ENCODE measurements around the gene FAM210B.

The FAM210B gene

GRCh38 chr20:56362833-56363413 is 4.1 kb downstream of the FAM210B start:
- Histone ChIP-seq H3K4me3 (ENCODE audit: low read depth in 1 of 2, low read length in 2 of 2) (no peak overlapping the region), H3K9ac (ENCODE audit: low read length) (no peak overlapping the region), H3K36me3 (ENCODE audit: insufficient read depth, low read length) (peaks cover 17% of the 10 kb centered on the region), H3K9me3 (ENCODE audit: low read length) (no peaks in the 10 kb centered on the region), H3K27ac (ENCODE audit: low read depth, low read length) (no peak overlapping the region), H3K27me3 (ENCODE audit: control insufficient read depth in 1 of 2, insufficient read depth in 2 of 2, low read length in 2 of 2) (no peaks in the 10 kb centered on the region), H3K4me1 (ENCODE audit: insufficient read depth, low read length) (peaks cover 34% of the 10 kb centered on the region)

- Histone ChIP-seq H3K36me3 (ENCODE audit: insufficient read depth, low read length) (peaks cover 17% of the 10 kb centered on the region), H3K4me3 (ENCODE audit: low read depth in 1 of 2, low read length in 2 of 2) (no peak overlapping the region), H3K9ac (ENCODE audit: low read length) (no peak overlapping the region), H3K9me3 (ENCODE audit: low read length) (no peaks in the 10 kb centered on the region), H3K27me3 (ENCODE audit: control insufficient read depth in 1 of 2, insufficient read depth in 2 of 2, low read length in 2 of 2) (no peaks in the 10 kb centered on the region), H3K27ac (ENCODE audit: low read depth, low read length) (no peak overlapping the region), H3K4me1 (ENCODE audit: insufficient read depth, low read length) (peaks cover 30% of the 10 kb centered on the region)
Measured at GRCh38 chr20:56363491-56363890, 4.7 kb downstream of the FAM210B start.

GRCh38 chr20:56368351-56369134 is 9.8 kb downstream of the FAM210B start:
- no peak overlapping the region for H3K4me3 ChIP-seq (ENCODE audit: low read depth in 1 of 2, low read length in 2 of 2)
- peaks cover 2% of the 10 kb centered on the region for H3K4me1 ChIP-seq (ENCODE audit: insufficient read depth, low read length)
- no peak overlapping the region for H3K27ac ChIP-seq (ENCODE audit: low read depth, low read length)
- H3K9ac ChIP-seq (ENCODE audit: low read length) = no peak overlapping the region
- peaks cover 17% of the 10 kb centered on the region for H3K36me3 ChIP-seq (ENCODE audit: insufficient read depth, low read length)
- H3K9me3 ChIP-seq (ENCODE audit: low read length) = no peaks in the 10 kb centered on the region
- H3K27me3 ChIP-seq (ENCODE audit: control insufficient read depth in 1 of 2, insufficient read depth in 2 of 2, low read length in 2 of 2) = no peaks in the 10 kb centered on the region

- Histone ChIP-seq H3K4me1 (ENCODE audit: insufficient read depth, low read length) (no peaks in the 10 kb centered on the region), H3K4me3 (ENCODE audit: low read depth in 1 of 2, low read length in 2 of 2) (no peak overlapping the region), H3K27ac (ENCODE audit: low read depth, low read length) (no peak overlapping the region), H3K9me3 (ENCODE audit: low read length) (no peaks in the 10 kb centered on the region), H3K9ac (ENCODE audit: low read length) (no peak overlapping the region), H3K27me3 (ENCODE audit: control insufficient read depth in 1 of 2, insufficient read depth in 2 of 2, low read length in 2 of 2) (no peaks in the 10 kb centered on the region), H3K36me3 (ENCODE audit: insufficient read depth, low read length) (peaks cover 17% of the 10 kb centered on the region)
Measured at GRCh38 chr20:56369179-56369578, 10.4 kb downstream of the FAM210B start.

GRCh38 chr20:56371977-56372376 is 13.2 kb downstream of the FAM210B start:
- Histone ChIP-seq H3K27me3 (ENCODE audit: control insufficient read depth in 1 of 2, insufficient read depth in 2 of 2, low read length in 2 of 2) (no peaks in the 10 kb centered on the region), H3K9me3 (ENCODE audit: low read length) (no peaks in the 10 kb centered on the region), H3K4me3 (ENCODE audit: low read depth in 1 of 2, low read length in 2 of 2) (no peak overlapping the region), H3K36me3 (ENCODE audit: insufficient read depth, low read length) (peaks cover 4% of the 10 kb centered on the region), H3K27ac (ENCODE audit: low read depth, low read length) (no peak overlapping the region), H3K4me1 (ENCODE audit: insufficient read depth, low read length) (no peaks in the 10 kb centered on the region), H3K9ac (ENCODE audit: low read length) (no peak overlapping the region)

GRCh38 chr20:56372850-56373249 is 14.1 kb downstream of the FAM210B start:
- Histone ChIP-seq H3K4me3 (ENCODE audit: low read depth in 1 of 2, low read length in 2 of 2) (no peak overlapping the region), H3K9ac (ENCODE audit: low read length) (no peak overlapping the region), H3K36me3 (ENCODE audit: insufficient read depth, low read length) (no peaks in the 10 kb centered on the region), H3K27me3 (ENCODE audit: control insufficient read depth in 1 of 2, insufficient read depth in 2 of 2, low read length in 2 of 2) (no peaks in the 10 kb centered on the region), H3K9me3 (ENCODE audit: low read length) (no peaks in the 10 kb centered on the region), H3K4me1 (ENCODE audit: insufficient read depth, low read length) (no peaks in the 10 kb centered on the region), H3K27ac (ENCODE audit: low read depth, low read length) (no peak overlapping the region)

- Histone ChIP-seq H3K9ac (ENCODE audit: low read length) (no peak overlapping the region), H3K27ac (ENCODE audit: low read depth, low read length) (no peak overlapping the region), H3K9me3 (ENCODE audit: low read length) (no peaks in the 10 kb centered on the region), H3K36me3 (ENCODE audit: insufficient read depth, low read length) (no peaks in the 10 kb centered on the region), H3K4me1 (ENCODE audit: insufficient read depth, low read length) (no peaks in the 10 kb centered on the region), H3K27me3 (ENCODE audit: control insufficient read depth in 1 of 2, insufficient read depth in 2 of 2, low read length in 2 of 2) (no peaks in the 10 kb centered on the region), H3K4me3 (ENCODE audit: low read depth in 1 of 2, low read length in 2 of 2) (no peak overlapping the region)
Measured at GRCh38 chr20:56373942-56374341, 15.2 kb downstream of the FAM210B start.

- Histone ChIP-seq H3K27ac (ENCODE audit: low read depth, low read length) (no peak overlapping the region), H3K4me1 (ENCODE audit: insufficient read depth, low read length) (no peaks in the 10 kb centered on the region), H3K4me3 (ENCODE audit: low read depth in 1 of 2, low read length in 2 of 2) (no peak overlapping the region), H3K36me3 (ENCODE audit: insufficient read depth, low read length) (no peaks in the 10 kb centered on the region), H3K9ac (ENCODE audit: low read length) (no peak overlapping the region), H3K9me3 (ENCODE audit: low read length) (no peaks in the 10 kb centered on the region), H3K27me3 (ENCODE audit: control insufficient read depth in 1 of 2, insufficient read depth in 2 of 2, low read length in 2 of 2) (no peaks in the 10 kb centered on the region)
Measured at GRCh38 chr20:56376331-56376730, 17.6 kb downstream of the FAM210B start.

- Histone ChIP-seq H3K4me1 (ENCODE audit: insufficient read depth, low read length) (no peaks in the 10 kb centered on the region), H3K36me3 (ENCODE audit: insufficient read depth, low read length) (no peaks in the 10 kb centered on the region), H3K27ac (ENCODE audit: low read depth, low read length) (no peak overlapping the region), H3K9ac (ENCODE audit: low read length) (no peak overlapping the region), H3K4me3 (ENCODE audit: low read depth in 1 of 2, low read length in 2 of 2) (no peak overlapping the region), H3K9me3 (ENCODE audit: low read length) (no peaks in the 10 kb centered on the region), H3K27me3 (ENCODE audit: control insufficient read depth in 1 of 2, insufficient read depth in 2 of 2, low read length in 2 of 2) (no peaks in the 10 kb centered on the region)
Measured at GRCh38 chr20:56378386-56378785, 19.6 kb downstream of the FAM210B start.

- H3K4me1 ChIP-seq (ENCODE audit: insufficient read depth, low read length) = no peaks in the 10 kb centered on the region
Measured at GRCh38 chr20:56380375-56380774, 21.6 kb downstream of the FAM210B start.

GRCh38 chr20:56381501-56381900 is 22.7 kb downstream of the FAM210B start:
- no peaks in the 10 kb centered on the region for H3K9me3 ChIP-seq (ENCODE audit: low read length)
- no peaks in the 10 kb centered on the region for H3K27me3 ChIP-seq (ENCODE audit: control insufficient read depth in 1 of 2, insufficient read depth in 2 of 2, low read length in 2 of 2)
- no peak overlapping the region for H3K9ac ChIP-seq (ENCODE audit: low read length)
- H3K4me3 ChIP-seq (ENCODE audit: low read depth in 1 of 2, low read length in 2 of 2) = no peak overlapping the region
- no peaks in the 10 kb centered on the region for H3K36me3 ChIP-seq (ENCODE audit: insufficient read depth, low read length)
- no peak overlapping the region for H3K27ac ChIP-seq (ENCODE audit: low read depth, low read length)
- H3K4me1 ChIP-seq (ENCODE audit: insufficient read depth, low read length) = no peaks in the 10 kb centered on the region

More at GRCh38 chr20:56380375-56380774, 21.6 kb downstream of the FAM210B start:
- Histone ChIP-seq H3K27me3 (ENCODE audit: control insufficient read depth in 1 of 2, insufficient read depth in 2 of 2, low read length in 2 of 2) (no peaks in the 10 kb centered on the region), H3K27ac (ENCODE audit: low read depth, low read length) (no peak overlapping the region), H3K4me3 (ENCODE audit: low read depth in 1 of 2, low read length in 2 of 2) (no peak overlapping the region), H3K9ac (ENCODE audit: low read length) (no peak overlapping the region), H3K36me3 (ENCODE audit: insufficient read depth, low read length) (no peaks in the 10 kb centered on the region), H3K9me3 (ENCODE audit: low read length) (no peaks in the 10 kb centered on the region)

GRCh38 chr20:56382696-56383095 is 23.9 kb downstream of the FAM210B start:
- Histone ChIP-seq H3K27ac (ENCODE audit: low read depth, low read length) (no peak overlapping the region), H3K4me1 (ENCODE audit: insufficient read depth, low read length) (no peaks in the 10 kb centered on the region), H3K9me3 (ENCODE audit: low read length) (no peaks in the 10 kb centered on the region), H3K4me3 (ENCODE audit: low read depth in 1 of 2, low read length in 2 of 2) (no peak overlapping the region), H3K9ac (ENCODE audit: low read length) (no peak overlapping the region), H3K36me3 (ENCODE audit: insufficient read depth, low read length) (no peaks in the 10 kb centered on the region), H3K27me3 (ENCODE audit: control insufficient read depth in 1 of 2, insufficient read depth in 2 of 2, low read length in 2 of 2) (no peaks in the 10 kb centered on the region)

Measured in muscle layer of colon (tissue), 2 donors.